Spleen (tissue), 7 donors: Measurements from ENCODE around the gene CCN5.

ENCODE experiments used
- CTCF ChIP-seq, 11 experiments: fragments of 200-600 bp in 7 of 11; fragments of 450-650 bp in 4 of 11; sonication (generic) in 4 of 11; IDR thresholded peaks in 8 of 11; conservative IDR thresholded peaks in 3 of 11; 1 replicate in 7 of 11; 2 replicates in 4 of 11; pipeline versions ENCODE4 v1.4.0 to v1.8.0; 2016 to 2021; ENCODE audit warnings: antibody characterized with exemption in 11 of 11, inconsistent platforms in 4 of 11, mild to moderate bottlenecking in 1 of 11
- POLR2A ChIP-seq, 3 donors: fragments of 450-650 bp; IDR thresholded peaks; one replicate each; pipeline ENCODE4 v1.5.1; 2017; ENCODE audit warnings: antibody characterized with exemption in 3 of 3, mild to moderate bottlenecking in 1 of 3
- POLR2AphosphoS5 ChIP-seq, 3 donors: sonication (generic); formaldehyde crosslinking; IDR thresholded peaks; one replicate each; pipeline ENCODE4 v1.5.1; 2017; ENCODE audit warnings: antibody characterized with exemption in 3 of 3
- donor health status: DM: no; HTN: no; CAD: no; lungs with moderate emphysema.
- donor health status: DM: no; HTN: no; CAD: no.
- donor health status: DM: no; HTN: no; CAD: no.

GRCh38 chr20:44720997-44721784 is 6.0 kb downstream of the CCN5 start:
- TF ChIP-seq POLR2A (IDR thresholded peaks at IDR 0.05) (no peak), CTCF (IDR thresholded peaks at IDR 0.05 in 8 of 11, conservative IDR thresholded peaks at IDR 0.05 in 3 of 11) (no peak), POLR2AphosphoS5 (IDR thresholded peaks at IDR 0.05) (no peak)
